ENCODE results near the gene DPEP2. TPM values are rescaled to one million over a fixed set of nuclear protein-coding genes. Genes with fewer than 3 reads are reported as not detected.

The DPEP2 gene
- total and polyA plus RNA-seq, 8 donors: 0.61 to 5.2 (median 1.7) TPM; not detected in 2

DNA sequence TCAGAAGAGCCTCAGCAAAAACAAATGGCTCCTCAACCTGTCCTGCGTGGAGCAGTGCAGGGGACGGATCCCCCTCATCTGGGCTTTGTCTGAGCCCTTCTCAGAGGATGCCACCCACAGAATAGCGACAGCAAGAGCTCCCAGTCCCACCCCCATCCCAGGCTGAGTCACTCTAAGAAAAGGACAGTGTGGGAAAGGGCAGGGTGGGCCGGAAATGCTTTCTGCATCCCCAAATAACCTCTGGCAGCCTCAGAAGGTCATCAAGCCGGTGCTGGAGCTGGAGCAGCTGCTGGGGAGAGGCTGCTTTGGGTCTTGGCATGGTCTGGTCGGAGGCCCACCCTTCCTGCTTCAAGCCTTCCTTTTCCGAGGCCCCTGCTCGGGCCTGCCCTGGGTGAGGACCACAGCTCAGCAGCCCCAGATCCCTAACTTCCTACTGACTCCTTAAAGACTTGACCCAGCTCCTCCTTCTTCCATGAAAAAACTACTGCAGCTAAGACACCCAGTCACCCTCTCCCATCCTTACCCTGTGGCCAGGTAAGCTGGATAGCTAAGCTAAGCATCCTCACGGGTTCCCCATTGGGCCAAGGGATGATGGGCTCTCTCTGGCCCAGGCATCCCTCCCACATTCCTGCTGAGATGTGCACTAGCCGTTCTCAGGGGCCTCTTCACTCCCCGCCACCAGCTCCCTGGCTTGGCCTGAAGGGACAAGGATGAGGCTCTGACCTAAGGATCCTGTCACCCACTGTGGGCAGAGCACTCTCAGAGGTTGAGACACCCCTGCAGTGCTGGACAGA lies 39.6 kb downstream of the DPEP2 start:
- DNase-seq: peak in 1 of 2 donors; percentile 66
- no peaks in the 10 kb centered on the region for H3K9me3 ChIP-seq
- peaks cover 44 to 61% (median 57%) of the 10 kb centered on the region in 4 donors for H3K4me1 ChIP-seq
- peaks cover 48 to 86% (median 78%) of the 10 kb centered on the region in 4 donors for H3K36me3 ChIP-seq
- H3K27ac ChIP-seq: peak overlapping the region; percentile 32 to 80 (median 72)
- TF ChIP-seq CTCF (IDR thresholded peaks at IDR 0.05) (no peak), POLR2AphosphoS5 (IDR thresholded peaks at IDR 0.05) (peak in 2 of 3 donors; percentile 18 to 76), EP300 (IDR thresholded peaks at IDR 0.05) (peak; percentile 27), POLR2A (IDR thresholded peaks at IDR 0.05) (no peak)
- 59 to 70% (median 68%) methylated on average over 9 to 11 of the region's 11 CpGs for WGBS, 5 donors
- no peaks in the 10 kb centered on the region for H3K27me3 ChIP-seq
- intact Hi-C loops (cut with DNase I; ENCODE audit: low total_unique reads): no loop called here
- H3K4me3 ChIP-seq: no peak overlapping the region

- peak overlapping the region in 2 of 5 donors; percentile 72 to 80 for H3K27ac ChIP-seq
Measured at GRCh38 chr16:67957622-67958021, 41.7 kb downstream of the DPEP2 start.

GRCh38 chr16:67954421-67955196 lies 44.7 kb downstream of the DPEP2 start:
- WGBS, 5 donors: 80 to 88% (median 85%) methylated on average over 10 of the region's 10 CpGs
- Histone ChIP-seq H3K4me1 (peaks cover 4 to 33% (median 23%) of the 10 kb centered on the region in 4 donors), H3K4me3 (no peak overlapping the region), H3K36me3 (peaks cover 49 to 98% (median 89%) of the 10 kb centered on the region in 4 donors), H3K27ac (peak overlapping the region in 2 of 5 donors; percentile 26 to 48), H3K9me3 (no peaks in the 10 kb centered on the region), H3K27me3 (no peaks in the 10 kb centered on the region)
- intact Hi-C loops (cut with DNase I; ENCODE audit: low total_unique reads): no loop called here
- TF ChIP-seq CTCF (IDR thresholded peaks at IDR 0.05): no peak
- TF ChIP-seq POLR2AphosphoS5 (IDR thresholded peaks at IDR 0.05): no peak
- TF ChIP-seq POLR2A (IDR thresholded peaks at IDR 0.05): no peak
- TF ChIP-seq EP300 (IDR thresholded peaks at IDR 0.05): no peak
- DNase-seq: no peak

More at GRCh38 chr16:67957622-67958021, 41.7 kb downstream of the DPEP2 start:
- 89 to 97% (median 95%) methylated on average over 5 to 9 of the region's 9 CpGs for WGBS, 5 donors
- DNase-seq: no peak
- Histone ChIP-seq H3K4me3 (no peak overlapping the region), H3K9me3 (no peaks in the 10 kb centered on the region), H3K36me3 (peaks cover 48 to 98% (median 90%) of the 10 kb centered on the region in 4 donors), H3K27me3 (no peaks in the 10 kb centered on the region), H3K4me1 (peaks cover 26 to 50% (median 38%) of the 10 kb centered on the region in 4 donors)
- intact Hi-C loops (cut with DNase I; ENCODE audit: low total_unique reads): no loop called here
- no peak for TF ChIP-seq CTCF (IDR thresholded peaks at IDR 0.05)
- no peak for TF ChIP-seq EP300 (IDR thresholded peaks at IDR 0.05)
- no peak for TF ChIP-seq POLR2AphosphoS5 (IDR thresholded peaks at IDR 0.05)
- TF ChIP-seq POLR2A (IDR thresholded peaks at IDR 0.05): no peak

GRCh38 chr16:67953641-67954375 lies 45.5 kb downstream of the DPEP2 start:
- WGBS, 5 donors: 77 to 85% (median 82%) methylated on average over 8 of the region's 8 CpGs

More at GRCh38 chr16:67953641-67954375, 45.5 kb downstream of the DPEP2 start:
- no peak overlapping the region for H3K4me3 ChIP-seq
- H3K9me3 ChIP-seq: no peaks in the 10 kb centered on the region
- intact Hi-C loops (cut with DNase I; ENCODE audit: low total_unique reads): no loop called here
- H3K36me3 ChIP-seq: peaks cover 57 to 98% (median 89%) of the 10 kb centered on the region in 4 donors
- H3K27ac ChIP-seq: peak overlapping the region in 2 of 5 donors; percentile 26 to 48
- DNase-seq: no peak
- peaks cover 0 to 25% (median 17%) of the 10 kb centered on the region in 4 donors for H3K4me1 ChIP-seq
- no peaks in the 10 kb centered on the region for H3K27me3 ChIP-seq
- TF ChIP-seq POLR2A (IDR thresholded peaks at IDR 0.05) (no peak), POLR2AphosphoS5 (IDR thresholded peaks at IDR 0.05) (no peak), CTCF (IDR thresholded peaks at IDR 0.05) (no peak), EP300 (IDR thresholded peaks at IDR 0.05) (no peak)

Measured in stomach (tissue), 9 donors.